22Rv1 (cell line): Measurements from ENCODE around the gene CCDC28B.

Source experiments
- H3K27ac ChIP-seq: fragments of 450-650 bp; 2 replicates; pipeline ENCODE4 v1.5.1; 2017
- ZFX ChIP-seq: fragments of 450-650 bp; IDR thresholded peaks from 2 replicates; pipeline ENCODE4 v1.6.1; 2017; ENCODE audit warnings: antibody characterized with exemption, borderline replicate concordance
- TF ChIP-seq, protein P1 (sequence below): fragments of 450-650 bp; IDR thresholded peaks from 2 replicates; pipeline ENCODE4 v1.5.1; 2017; ENCODE audit warnings: mild to moderate bottlenecking

The CCDC28B gene

GRCh38 chr1:32234792-32235191 is 34.4 kb downstream of the CCDC28B start:
- no peak overlapping the region for H3K27ac ChIP-seq
- TF ChIP-seq, protein P1, sequence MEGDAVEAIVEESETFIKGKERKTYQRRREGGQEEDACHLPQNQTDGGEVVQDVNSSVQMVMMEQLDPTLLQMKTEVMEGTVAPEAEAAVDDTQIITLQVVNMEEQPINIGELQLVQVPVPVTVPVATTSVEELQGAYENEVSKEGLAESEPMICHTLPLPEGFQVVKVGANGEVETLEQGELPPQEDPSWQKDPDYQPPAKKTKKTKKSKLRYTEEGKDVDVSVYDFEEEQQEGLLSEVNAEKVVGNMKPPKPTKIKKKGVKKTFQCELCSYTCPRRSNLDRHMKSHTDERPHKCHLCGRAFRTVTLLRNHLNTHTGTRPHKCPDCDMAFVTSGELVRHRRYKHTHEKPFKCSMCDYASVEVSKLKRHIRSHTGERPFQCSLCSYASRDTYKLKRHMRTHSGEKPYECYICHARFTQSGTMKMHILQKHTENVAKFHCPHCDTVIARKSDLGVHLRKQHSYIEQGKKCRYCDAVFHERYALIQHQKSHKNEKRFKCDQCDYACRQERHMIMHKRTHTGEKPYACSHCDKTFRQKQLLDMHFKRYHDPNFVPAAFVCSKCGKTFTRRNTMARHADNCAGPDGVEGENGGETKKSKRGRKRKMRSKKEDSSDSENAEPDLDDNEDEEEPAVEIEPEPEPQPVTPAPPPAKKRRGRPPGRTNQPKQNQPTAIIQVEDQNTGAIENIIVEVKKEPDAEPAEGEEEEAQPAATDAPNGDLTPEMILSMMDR = no peak
- no peak for TF ChIP-seq ZFX

DNA sequence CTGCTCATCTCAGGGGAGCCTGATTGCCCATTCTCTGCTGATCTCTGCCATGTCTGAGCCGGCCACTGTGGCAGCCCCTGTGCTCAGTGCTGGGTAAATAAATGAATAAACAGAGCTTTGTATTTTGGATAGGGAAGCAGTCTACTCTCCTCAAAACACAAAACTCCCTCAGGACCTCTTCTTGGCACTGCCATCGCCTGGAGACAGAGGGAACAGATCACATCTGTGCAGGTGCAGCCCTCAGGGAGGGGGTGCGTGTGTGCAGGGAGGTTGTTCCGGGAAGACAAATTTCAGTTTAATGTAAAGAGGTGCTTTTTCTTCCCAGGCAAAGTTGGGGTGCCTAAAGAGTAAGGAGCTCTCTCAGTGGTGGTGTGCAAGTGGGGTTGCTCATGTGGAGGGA is 38.9 kb downstream of the CCDC28B start:
- TF ChIP-seq, protein P1 = no peak
- no peak for TF ChIP-seq ZFX
- peak overlapping the region; percentile 70; the same call in 1 of the 2 replicates for H3K27ac ChIP-seq

GRCh38 chr1:32239790-32240139 is 39.4 kb downstream of the CCDC28B start:
- TF ChIP-seq, protein P1 = no peak
- TF ChIP-seq ZFX = no peak
- peak overlapping the region; percentile 70 for H3K27ac ChIP-seq

DNA sequence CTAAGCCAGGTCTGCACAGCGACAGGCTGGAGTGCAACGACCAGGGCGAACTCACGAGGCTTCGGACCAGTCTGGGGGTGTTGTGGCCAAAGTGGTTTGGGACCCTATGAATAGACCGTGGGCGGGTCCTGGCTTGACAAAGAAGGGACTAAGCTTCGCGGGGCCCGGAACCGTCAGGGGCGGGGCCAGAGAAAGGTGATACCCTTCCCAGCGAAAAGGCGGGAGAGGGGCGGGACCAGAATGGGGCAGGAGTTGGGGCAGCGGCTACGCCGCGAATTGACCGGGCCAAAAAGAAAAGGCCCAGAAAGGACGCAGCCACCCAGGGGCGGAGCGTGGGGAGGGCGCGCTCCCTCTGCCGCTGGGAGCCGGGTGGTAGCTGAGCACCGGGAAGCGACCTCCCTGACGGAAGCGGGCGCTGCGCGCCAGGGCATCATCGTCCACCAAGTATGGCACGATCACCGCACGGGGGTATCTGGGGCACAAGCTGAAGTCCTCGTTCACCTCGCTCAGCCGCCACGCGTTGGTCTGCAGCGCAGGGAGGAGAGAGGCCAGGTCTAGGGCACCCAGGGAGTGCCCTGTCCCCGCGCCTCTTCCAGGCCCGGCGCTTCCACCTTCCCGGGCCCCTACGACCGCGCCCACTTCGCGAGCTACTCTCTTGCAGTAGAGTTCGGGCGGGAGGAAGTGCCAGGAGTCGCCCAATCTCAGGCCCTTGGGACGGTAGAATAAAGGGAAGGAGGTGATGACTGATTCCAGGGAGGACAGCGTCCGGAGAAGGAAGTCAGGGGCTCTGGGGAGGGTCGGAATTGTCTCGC is 40.0 kb downstream of the CCDC28B start:
- peak overlapping the region; percentile 70 for H3K27ac ChIP-seq
- no peak for TF ChIP-seq ZFX
- TF ChIP-seq, protein P1 = peak; percentile 60

- H3K27ac ChIP-seq = peak overlapping the region; percentile 70
These were observed 40.8 kb downstream of the CCDC28B start for GRCh38 chr1:32241001-32241763.

DNA sequence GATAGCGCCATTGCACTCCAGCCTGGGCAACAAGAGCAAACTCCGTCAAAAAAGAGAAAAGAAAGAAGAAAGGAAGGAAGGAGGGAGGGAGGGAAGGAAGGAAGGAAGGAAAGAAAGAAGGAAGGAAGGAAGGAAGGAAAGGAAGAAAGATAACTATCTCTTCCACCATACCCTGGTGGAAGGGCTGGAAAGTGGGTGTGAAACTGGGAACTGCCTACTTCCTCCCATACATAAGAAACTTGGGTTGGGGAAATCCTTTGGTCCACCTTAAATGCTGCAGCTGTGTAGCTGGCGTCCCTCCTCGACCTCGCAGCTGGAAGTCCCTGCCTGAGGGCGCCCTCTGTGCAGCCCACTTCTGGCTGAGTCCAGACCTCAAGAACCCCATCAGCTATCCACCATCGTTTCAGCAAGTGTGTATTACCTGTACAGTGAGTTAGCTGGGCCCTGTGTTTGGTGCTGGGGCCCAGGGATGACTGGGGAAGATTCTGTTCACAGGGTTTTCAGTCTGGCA is 42.0 kb downstream of the CCDC28B start:
- no peak for TF ChIP-seq ZFX
- TF ChIP-seq, protein P1 = no peak
- no peak overlapping the region for H3K27ac ChIP-seq

More at GRCh38 chr1:32241001-32241763, 40.8 kb downstream of the CCDC28B start:
- TF ChIP-seq ZFX = no peak
- TF ChIP-seq, protein P1 = no peak

DNA sequence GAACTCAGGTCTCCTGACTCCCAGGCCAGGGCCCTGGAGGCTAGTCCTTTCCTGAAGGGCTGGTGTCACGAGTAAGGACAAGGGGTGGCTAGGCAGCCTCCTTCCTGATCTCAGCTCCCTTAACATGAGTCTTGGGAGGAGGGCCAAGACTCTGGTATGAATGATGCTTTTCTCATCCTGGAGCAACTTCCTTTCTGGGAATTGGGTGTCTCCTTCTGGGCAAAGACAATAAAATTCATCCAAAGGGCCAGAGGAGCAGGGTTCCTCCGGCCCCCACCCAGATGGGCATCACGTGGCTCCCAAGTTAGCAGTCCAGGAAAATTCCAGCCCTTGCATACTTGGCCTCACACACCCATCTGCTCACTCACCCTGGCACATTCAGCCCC is 46.5 kb downstream of the CCDC28B start, which contains the start of gene FAM167B:
Gene FAM167B, plus strand, starts transcription at position 335 of the 386 bp plus-strand sequence. CDS start 200 bp downstream, outside the sequence.
- H3K27ac ChIP-seq = no peak within 1 kb of the TSS
- TF ChIP-seq, protein P1 = no peak
- TF ChIP-seq ZFX = no peak
